ENCODE measurements around the gene ETV3L.

ETV3L gene

DNA sequence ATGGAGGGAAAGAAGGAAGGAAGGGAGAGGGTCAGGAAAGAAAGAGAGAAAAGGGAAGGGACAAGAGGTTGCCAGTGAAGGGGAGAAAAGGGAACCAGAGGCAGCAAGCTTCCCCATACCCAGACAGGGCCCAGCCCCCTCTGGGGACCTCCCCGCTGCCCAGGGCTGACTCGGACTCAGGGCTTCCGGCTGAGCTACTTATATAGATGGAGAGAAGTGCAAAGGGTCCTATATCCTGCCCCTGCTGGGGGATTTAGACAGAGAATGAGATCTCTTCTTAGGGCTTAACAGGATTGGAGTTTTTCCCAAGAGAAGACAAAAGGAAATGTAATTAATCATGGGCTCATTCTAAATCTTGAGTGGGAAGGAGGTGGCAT lies at the start of gene ETV3L:
Gene ETV3L (minus strand): TSS at position 176 of the 377 bp plus-strand sequence. CDS start 285 bp downstream, outside the sequence.
- no peak for DNase-seq (ENCODE audit: low read depth)

DNA sequence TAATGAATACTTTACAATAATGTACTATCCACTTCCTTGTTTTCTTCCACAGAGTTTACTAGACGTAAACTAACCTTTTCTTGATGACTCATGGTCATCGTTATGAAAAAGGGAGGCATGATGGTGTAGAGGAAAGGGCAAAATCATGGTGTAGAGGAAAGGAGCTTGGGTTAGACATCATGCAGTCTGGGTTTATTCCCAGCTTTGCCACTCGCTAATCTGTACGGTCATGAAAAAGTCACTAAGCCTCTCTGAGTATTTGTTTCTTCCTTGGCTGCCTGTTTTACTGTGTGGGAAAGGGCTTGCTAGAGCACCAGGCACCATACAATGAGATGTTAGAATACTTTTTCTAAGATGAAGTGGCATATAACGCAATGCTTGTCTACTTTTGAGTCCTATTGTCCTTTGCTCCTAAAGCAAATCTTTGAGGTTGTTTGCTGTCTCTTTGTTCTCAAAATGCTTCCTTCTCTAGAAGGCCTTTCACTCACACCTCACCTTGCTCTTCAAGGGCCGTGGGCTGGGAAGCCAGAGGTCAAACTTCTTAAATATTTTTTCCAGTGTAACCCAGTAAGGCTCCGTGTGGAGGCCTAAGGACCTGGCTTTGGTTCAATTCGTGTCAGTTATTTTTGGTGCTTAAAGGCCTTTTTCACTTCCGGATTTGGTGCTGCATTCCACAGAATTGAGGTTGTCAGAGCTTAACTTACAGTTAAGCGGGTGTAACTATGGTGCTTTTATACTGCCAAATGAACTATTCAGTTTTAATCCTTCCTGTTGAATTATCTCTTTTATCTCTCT lies 48.5 kb upstream of the ETV3L start:
- no peak for DNase-seq (ENCODE audit: low read depth)

DNA sequence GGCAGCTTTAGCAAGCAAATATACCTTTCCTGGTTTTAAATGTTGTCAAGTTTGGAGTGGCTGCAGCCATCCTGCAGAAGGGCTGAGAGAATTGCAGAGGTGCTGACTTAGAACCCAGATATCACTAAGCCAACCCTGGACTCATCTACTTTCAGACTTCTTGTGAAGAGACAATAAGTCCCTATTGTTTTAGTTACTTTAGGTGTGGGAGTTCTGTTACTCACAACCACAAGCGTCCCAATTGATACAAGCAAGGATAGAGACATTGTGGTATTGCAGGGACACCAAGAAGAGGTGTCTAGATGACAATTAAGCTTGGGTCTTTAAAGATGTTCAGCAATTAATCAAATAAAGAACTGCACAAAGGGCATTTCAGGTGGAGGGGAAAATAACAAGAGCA lies 47.4 kb upstream of the ETV3L start:
- DNase-seq (ENCODE audit: low read depth), result no peak

DNA sequence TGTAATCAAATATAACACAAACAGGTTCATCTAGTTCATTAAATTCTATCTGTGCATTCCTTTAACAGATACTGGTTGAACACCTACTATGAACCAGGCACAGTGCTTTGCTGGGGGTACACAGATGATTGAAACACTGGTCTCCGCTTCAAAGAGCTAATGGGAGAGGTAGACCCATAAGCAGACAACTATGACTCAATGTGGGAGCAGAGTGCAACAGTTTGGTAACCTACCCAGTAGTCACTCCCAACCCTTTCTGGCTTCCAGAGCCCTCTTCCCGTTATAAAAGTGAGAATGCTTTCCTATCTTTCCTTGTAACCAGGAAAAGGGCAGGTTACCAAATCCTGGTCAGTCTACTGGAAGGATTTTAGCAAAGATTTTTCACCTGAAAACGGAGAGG lies 46.6 kb upstream of the ETV3L start:
- DNase-seq (ENCODE audit: low read depth), result no peak

DNA sequence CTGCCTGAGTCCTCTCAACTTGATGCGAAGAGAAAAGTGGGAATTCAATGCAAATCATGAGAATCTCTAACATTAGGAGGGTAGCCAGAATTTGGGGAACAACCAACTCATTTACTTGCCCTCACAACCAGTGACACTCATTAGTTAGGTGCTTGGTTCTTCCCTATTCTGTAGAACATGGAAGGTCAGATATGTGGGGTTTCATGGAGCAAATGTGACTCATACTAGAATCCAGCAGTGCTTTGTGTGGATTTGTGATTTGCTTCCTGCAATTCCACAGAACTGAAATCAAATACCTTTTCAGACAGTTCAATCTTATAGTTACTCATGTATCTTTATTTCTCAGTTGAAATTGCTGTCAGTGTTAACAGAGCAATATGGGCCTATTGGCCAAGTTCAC lies 45.5 kb upstream of the ETV3L start:
- DNase-seq (ENCODE audit: low read depth), result no peak

DNA sequence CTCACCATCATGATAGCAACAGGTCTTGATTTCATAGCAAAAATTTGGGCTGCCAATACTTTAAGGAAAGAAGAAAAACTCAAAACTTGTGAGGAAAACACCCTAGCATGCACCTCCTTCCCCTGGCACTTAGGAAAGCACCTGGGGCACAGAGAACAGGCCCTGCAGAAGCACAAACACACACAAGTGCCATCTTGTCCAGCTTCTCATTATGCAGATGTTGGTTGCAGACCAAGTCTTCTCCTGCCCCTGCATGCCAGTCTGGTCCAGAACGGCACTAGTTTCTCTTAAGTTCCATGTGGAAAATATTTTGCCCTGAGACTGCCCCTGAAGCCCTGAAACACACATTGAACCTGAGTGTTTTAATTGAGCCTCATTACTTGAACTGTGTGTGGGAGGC lies 44.9 kb upstream of the ETV3L start:
- no peak for DNase-seq (ENCODE audit: low read depth)

DNA sequence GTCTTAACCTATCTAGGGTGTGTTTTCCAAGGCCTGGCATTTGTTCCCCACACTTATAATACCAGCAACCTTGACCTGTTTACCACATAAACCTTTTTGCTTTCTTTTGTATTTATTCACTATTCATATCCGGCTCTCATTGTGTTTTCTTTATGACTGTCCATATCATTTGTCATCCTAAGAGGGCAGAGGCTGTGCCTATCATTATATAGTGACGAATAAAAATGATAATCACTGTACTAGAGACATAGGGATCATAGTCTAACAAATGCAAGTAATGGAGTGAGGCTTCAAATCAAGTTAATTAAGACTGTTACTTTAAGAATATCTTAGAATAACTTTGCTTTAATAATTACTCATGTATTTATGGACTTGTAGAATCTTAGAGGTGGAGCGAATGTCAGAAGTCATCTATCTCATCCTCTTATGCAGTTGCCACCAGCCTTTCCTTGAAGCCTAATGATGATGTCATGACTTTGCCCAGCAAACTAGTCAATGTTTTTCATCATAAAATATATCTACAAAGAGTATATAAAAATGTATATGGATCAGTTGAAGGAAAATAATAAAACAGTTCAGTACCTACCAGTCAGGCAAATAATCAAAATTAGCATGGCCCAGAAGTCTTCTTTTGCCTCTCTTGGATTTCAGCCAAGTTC lies 43.3 kb upstream of the ETV3L start:
- DNase-seq (ENCODE audit: low read depth), result no peak

DNA sequence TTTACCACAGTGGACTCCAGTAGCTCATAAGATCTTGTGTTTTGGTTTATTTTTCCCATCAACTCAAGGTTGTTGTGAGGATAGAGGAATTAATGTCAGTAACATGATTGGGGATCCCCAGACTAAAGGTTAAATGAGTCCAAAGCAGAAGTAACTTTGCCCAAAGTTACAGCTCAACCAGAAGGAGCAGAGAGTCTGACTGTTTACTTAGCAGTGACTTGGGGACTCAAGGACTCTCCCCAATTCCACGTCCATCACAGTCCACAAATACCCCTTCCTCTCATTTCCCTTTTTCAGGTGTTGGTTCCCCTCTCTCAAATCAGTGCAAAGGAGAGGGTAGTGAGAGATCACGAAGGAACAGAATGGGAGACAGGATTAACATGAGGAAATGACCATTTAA lies 42.6 kb upstream of the ETV3L start:
- no peak for DNase-seq (ENCODE audit: low read depth)

DNA sequence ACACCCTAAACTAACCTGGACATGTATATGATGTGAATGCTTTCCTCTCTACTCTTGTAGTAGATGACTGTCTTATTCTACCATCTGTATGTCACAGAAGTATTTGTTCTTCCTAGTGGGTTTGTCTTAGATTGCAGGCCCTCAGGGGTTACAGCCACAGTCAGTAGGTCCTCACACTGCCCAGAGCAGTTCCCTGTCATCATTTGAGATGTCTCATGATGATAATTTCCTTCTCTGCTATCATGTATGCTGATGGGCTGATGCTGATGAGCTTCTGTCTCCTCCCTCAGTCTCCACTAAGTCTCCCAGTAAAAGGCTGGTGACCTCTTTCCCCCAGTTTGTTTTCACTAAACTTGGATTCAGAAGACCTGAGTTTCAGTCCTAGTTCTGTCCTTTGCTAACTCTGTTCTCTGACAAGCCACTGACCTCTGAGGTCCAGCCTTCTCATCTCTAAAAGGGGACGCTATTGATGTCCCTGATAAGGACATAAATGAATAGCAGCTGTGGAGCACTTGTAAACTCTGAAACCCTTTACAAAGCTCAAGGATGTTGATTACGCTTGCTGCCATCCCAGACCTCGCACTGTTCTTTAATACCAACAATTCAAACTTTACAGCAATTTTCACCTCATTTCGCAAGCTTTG lies 41.7 kb upstream of the ETV3L start:
- no peak for DNase-seq (ENCODE audit: low read depth)

DNA sequence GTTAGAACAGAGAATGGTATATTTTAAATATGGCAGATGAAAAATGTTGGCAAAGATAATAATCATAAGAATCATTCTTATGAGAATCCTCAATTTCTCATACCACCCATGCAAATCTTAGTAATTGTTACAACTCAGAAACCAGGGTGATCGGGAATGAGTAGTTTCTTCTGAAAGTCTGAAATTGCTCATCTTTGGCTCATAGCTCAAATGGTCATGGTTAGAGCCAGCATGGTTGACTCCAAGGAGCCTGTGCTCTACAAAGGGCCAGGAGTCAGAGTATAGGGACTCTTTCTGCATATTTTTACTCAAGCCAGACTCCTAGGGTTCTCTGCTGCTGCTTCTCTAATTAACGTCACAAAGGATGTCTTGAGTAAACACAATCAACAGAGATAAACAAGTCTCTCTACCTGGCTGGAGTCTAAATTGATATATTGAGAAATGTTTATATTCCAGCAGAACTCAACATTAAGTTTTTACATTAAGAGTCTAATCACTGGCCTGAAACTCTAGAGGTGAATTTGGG lies 40.5 kb upstream of the ETV3L start:
- no peak for DNase-seq (ENCODE audit: low read depth)

DNA sequence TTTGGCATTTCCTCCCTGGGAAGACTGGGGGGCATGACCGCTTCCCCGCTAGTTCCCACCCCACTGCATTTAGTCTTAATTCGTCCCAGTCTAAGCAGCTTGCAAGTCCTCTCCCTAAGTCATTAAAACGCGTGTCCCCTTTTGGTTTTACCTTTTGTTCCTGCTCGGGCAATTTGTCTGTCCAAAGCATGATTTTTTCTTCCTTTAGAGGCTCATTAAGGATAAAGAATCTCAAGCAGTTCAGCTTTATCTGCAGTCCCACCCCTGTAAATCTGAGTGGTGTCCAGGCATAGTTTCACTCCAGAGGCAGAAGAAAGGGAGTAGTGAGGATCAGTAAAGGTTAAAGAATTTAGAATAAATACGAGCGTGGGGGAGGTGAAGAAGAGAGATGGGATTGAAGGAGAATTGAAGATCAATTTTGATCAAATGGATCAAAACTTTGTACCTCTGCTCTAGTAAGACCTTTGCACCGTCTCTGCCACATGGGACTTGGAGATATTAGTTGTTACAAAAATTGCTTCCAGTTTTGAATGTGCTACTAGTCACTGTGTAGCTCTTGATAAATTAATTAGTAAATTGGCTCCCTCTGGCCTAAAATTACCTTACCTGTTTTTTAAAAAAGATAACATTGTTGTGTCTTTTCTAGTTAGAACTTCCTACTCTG lies 39.6 kb upstream of the ETV3L start:
- no peak for DNase-seq (ENCODE audit: low read depth)

DNA sequence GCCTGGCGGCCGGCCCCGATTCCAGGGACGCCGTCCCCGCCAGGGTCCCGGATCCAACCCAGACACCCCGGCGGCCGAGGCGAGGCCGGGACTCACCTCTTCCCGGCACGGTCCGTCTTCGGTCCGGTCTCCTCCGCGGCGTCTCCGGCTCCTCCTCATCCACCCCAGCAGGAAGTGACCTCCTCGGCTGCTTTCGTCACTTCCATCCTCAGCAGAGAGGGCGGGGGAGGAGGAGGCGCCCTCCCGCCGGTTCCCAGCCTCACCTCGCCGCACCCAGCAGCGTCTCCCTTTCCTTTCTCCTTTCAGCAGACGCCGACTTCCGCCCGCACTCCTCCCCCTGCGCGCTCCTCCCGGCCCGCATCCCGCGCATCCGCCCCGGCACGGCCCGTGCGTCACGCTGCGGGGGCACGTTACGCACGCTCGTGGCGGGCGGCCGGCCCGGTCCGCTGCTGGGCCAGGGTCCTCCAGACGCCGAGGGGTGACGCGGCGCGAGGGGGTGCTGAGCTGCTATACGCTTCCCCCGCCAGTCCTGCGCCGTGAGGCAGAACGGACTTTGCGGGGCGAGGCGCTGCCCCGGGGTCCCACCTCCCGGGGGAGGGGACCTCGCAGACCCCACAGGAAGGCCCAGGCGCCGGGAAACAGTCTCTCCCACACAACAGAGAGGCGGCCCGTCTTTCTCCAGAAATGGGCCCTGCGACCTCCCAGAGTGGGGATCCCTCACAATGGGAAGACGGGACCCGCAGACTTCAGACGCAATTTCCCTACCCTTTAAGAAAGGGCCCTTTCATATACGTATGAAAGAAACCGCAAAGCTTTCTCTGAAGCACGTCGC lies 38.8 kb upstream of the ETV3L start, which contains the start of gene ETV3:
Gene ETV3 (minus strand): TSS at position 176 of the 832 bp plus-strand sequence. CDS start 2,043 bp downstream, outside the sequence.
- DNase-seq (ENCODE audit: low read depth), result peak; percentile 51

DNA sequence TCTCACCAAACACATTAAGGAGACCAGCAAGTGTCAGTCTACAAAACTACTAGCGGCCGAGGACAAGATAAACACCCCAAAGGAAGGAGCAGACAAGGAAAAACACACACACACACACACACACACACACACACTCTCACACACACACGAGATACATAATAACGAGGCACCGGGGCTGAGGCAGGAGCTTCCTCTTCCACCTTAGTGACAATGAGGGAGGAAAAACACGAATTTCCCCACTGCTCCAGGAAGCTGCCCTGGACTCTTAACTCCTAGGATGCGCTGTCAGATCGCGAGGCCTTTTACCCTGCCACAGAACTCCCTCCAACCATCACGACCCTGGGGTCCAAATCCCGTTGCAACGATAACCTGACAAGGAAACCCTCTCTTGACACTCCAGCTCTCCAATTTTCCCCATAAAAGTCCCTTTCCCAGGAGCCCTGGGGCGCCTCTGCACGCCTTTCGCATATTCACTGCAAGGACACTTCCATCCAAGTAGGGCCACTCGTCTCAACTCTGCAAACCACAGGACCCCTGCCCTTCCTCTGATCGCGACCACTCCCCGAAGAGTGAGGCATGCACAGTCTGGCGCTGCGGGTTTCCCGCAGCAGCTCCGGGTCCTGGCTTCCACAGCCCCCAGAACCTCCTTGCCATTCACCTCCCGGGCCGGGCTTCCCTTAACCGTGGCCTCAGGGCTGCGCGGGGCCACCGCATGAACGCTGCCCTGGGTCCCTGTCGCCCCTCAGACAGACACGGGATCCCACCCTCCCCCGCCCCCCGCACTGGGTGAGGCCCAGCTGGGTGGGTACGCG lies 38.0 kb upstream of the ETV3L start:
- DNase-seq (ENCODE audit: low read depth), result no peak

DNA sequence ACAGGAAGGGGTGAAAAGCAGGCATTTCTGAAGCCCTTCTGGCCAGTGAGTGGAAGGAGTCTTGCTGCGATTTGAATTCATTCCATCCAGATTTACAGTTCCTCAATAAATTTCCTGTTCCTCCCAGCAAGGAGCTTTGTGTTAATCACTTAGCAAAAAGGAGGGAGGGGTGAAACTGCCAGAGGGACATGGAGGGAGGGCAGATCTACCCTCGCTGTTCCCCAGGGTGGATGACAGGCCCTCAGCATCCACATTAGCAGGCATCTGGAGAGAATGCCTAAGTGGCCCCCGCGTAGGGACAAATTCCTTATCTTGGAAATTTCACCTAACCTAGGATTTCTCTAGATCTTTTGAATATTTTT lies 37.4 kb upstream of the ETV3L start:
- no peak for DNase-seq (ENCODE audit: low read depth)

DNA sequence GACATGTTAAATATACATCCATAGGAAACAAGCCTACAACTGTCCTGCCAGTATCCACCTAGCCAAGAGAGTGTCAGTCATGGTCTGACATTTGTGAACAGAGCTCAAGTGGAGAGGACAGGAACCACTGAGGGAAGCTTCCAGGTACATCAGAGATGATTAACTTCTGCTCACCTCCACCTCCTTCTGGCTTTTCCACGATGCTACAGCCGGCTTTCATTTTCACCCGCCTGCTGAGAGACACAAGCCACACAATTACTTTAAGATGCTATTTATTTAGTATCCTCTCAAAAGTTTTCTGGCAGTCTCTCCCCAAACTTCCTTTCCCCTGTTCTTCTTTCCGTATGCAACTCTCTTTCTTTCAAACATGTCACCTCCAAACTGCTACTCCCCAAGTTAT lies 36.5 kb upstream of the ETV3L start:
- DNase-seq (ENCODE audit: low read depth), result no peak

DNA sequence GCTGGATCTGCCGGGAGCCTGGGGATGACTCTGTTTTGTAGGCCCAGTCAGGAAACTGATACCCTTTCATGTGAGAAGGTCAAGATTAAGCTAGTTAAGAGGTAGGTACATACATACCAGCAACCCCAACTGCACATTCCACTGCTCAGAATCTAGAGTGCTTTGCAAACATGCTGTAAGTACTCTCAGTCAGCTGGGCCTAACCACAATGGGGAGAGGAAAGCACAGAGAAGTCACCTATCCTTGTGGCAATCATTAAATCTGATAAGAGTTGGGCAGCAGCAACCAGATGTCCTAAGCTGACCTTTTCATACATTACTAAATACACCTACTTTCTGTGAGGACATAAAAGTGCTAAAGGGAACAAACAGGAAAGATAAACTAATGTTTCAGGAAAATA lies 36.0 kb upstream of the ETV3L start:
- DNase-seq (ENCODE audit: low read depth), result no peak

DNA sequence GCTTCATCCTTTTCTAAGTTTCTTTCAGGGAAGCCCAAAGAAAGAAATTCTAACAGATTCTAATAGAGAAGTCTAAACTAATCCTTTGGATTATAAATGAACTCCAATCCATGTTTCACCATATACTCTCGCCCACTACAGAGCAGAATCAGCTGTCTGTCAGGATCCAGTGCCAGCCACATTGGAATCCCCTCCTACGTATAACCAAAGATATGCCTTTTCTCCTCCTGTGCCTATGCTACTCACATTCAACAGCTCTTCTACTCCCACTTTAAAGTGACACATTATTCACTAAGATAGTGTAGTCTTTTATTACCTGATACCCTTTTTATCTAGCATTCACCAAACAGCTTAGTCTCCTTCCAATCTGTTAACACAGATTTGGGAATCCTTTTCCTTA lies 35.5 kb upstream of the ETV3L start:
- DNase-seq (ENCODE audit: low read depth), result no peak

DNA sequence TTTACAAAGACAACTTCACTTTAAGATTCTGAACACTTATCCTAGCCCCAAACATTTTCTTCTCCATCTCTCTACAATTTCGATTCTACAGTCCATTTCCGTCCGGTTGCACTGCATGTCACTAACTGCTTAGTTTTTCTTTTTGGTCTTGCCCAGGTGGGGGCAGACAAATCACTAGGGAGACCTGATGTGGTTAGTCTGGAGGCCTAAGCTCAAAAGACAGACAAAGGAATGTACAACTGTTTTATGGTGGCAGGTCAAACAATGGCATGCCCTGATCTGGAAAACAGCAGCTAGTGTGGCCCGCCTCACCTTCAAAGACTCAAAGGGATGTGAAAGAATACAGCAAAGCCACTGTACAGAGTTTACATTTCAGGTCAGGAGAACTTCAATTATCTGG lies 34.8 kb upstream of the ETV3L start:
- no peak for DNase-seq (ENCODE audit: low read depth)

DNA sequence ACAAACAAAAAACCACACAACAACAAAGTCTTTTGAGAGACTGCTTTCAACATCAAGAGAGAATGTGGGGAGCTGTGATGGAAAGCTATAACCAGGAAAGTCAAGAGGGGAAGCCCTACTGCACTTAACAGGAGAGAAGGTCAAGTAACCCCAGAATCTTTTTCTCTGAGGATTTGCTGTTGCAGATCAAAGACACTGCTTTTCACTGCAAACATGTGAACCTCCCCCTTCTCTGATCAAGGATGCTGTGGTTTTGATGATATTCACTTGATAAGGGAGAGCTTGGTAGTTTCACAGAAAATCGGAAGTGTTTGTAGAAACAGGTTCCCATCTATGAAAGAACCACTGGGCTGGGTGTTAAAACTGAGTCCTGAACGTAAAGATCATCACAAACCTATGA lies 33.8 kb upstream of the ETV3L start:
- DNase-seq (ENCODE audit: low read depth), result no peak

DNA sequence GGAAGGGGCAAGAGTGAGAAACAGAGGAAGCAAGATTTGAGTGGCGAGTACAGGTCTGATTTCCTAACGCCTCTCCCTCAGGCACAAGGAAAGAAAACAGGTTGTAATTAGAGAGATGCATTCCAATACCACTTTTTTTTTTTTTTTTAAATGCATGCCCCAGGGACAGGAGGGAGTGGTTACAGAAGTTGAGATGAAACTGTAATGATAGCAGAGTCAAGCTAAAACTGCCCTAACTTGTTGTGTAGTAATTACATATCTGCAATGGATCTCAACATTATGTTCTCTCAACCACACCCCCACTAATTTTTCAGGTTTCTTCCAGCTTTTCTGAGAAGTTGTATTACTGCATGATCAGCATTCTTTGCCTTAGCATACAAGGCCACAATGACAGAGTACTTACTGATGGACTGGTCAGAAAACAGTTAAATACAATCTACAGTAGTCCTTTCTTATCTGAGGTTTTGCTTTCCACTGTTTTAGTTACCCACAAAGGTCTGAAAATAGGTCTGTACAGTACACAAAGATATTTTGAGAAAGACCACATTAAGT lies 33.1 kb upstream of the ETV3L start:
- no peak for DNase-seq (ENCODE audit: low read depth)
